Heart left ventricle (tissue), 16 donors: ENCODE measurements around the gene NAPB. TPM values are rescaled to one million over a fixed set of nuclear protein-coding genes. Genes with fewer than 3 reads are reported as not detected.
A peak's percentile ranks its signal among the peaks of the same experiment; 100 is the strongest.

Experiments used
- ATAC-seq, 4 donors: fragments of 200-7000 bp; cut with Tn5 transposase; one replicate each; pipeline ENCODE4 v1.9.1; 2020 to 2022; ENCODE audit warnings: moderate library complexity in 4 of 4, mild to moderate bottlenecking in 3 of 4, moderate number of reproducible peaks in 1 of 4
- DNase-seq, 5 donors: peaks; one replicate each; pipeline ENCODE4 v3.0.0-alpha.2; 2020
- H3K27ac ChIP-seq, 12 donors: fragments of 200-600 bp; sonication (generic) in 4 of 12; one replicate each; pipeline versions ENCODE4 v1.5.0 to v1.8.0; 2016 to 2022; ENCODE audit warnings: mild to moderate bottlenecking in 2 of 12
- H3K27me3 ChIP-seq, 9 donors: fragments of 200-600 bp; sonication (generic) in 2 of 9; one replicate each; pipeline versions ENCODE4 v1.5.1 to v1.8.0; 2016 to 2022; ENCODE audit warnings: mild to moderate bottlenecking in 3 of 9
- H3K36me3 ChIP-seq, 9 donors: fragments of 200-600 bp; sonication (generic) in 2 of 9; one replicate each; pipeline versions ENCODE4 v1.5.0 to v1.8.0; 2018 to 2022; ENCODE audit warnings: mild to moderate bottlenecking in 2 of 9
- H3K4me1 ChIP-seq, 12 donors: fragments of 200-600 bp; sonication (generic) in 4 of 12; one replicate each; pipeline versions ENCODE4 v1.5.0 to v1.8.0; 2016 to 2022; ENCODE audit warnings: mild to moderate bottlenecking in 3 of 12
- H3K4me3 ChIP-seq, 12 donors: fragments of 200-600 bp; sonication (generic) in 4 of 12; one replicate each; pipeline versions ENCODE4 v1.5.0 to v1.8.0; 2017 to 2022; ENCODE audit warnings: mild to moderate bottlenecking in 9 of 12, moderate library complexity in 4 of 12
- H3K9me3 ChIP-seq, 12 donors: fragments of 200-600 bp; sonication (generic) in 4 of 12; one replicate each; pipeline versions ENCODE4 v1.5.0 to v1.8.0; 2016 to 2022; ENCODE audit warnings: mild to moderate bottlenecking in 1 of 12
- CTCF ChIP-seq, 12 donors: fragments of 200-600 bp; sonication (generic) in 4 of 12; IDR thresholded peaks; one replicate each; pipeline versions ENCODE4 v1.5.0 to v1.8.0; 2018 to 2022; ENCODE audit warnings: antibody characterized with exemption in 12 of 12, mild to moderate bottlenecking in 5 of 12
- POLR2A ChIP-seq, 2 donors: fragments of 450-650 bp; IDR thresholded peaks; one replicate each; pipeline ENCODE4 v1.6.1; 2017; ENCODE audit warnings: antibody characterized with exemption in 2 of 2, mild to moderate bottlenecking in 2 of 2, moderate library complexity in 2 of 2
- WGBS, 4 donors: extraction: QIAGEN DNeasy Blood & Tissue Kit in 2 of 4; methylation state at CpG; one replicate each; pipeline versions ENCODE4 v1.1.5 to v1.1.7; 2013 to 2018; 5-methylcytosine and 5-hydroxymethylcytosine counted together
- intact Hi-C, 10 donors: fragments of 100-400 bp; cut with DNase I; formaldehyde crosslinking; loops; one replicate each; pipeline versions ENCODE4 v1.11.1 to v1.14.2; 2022
- polyA plus RNA-seq, 2 donors: library from polyadenylated mRNA; stranded (reverse); fragments of 200-250 nt; gene quantifications; one replicate each; pipeline ENCODE4 v1.2.3, GENCODE V29; 2013
- total RNA-seq, 9 donors: library from RNA; depleted of rRNA in 2 of 9; stranded (reverse); fragments of >200 nt in 2 of 9; fragmentation: NEBNext Ultra II Directional in 3 of 9; extraction: Animal tissue kit (Norgen Biotek cat#: 25700) in 3 of 9; gene quantifications; one replicate each; pipeline versions ENCODE4 v1.1.0 to v1.2.4, GENCODE V29; 2016 to 2023
- donor health status: ischemic (EF 13 %, LVEDD 7.1; RV severe dilation, severe dysfunction).
- donor health status: healthy with polysubstance abuse.
- donor health status: DM: no; HTN: yes; CAD: no.
- donor health status: DM: no; HTN: no; CAD: no.
- donor health status: ischemic (EF 25% LVEDD 6.9; RV normal size, moderate dysfunction).
- donor health status: ischemic (EF 25% LVEDD 5.7; RV mildly dilated, moderate dysfunction).
- donor health status: healthy.
- donor health status: DM: yes; HTN: yes; CAD: no.
- donor health status: ischemic (EF 35%, LVEDD 5.7; RV mildly dilated, moderate dysfunction).
- donor health status: nonischemic (EF 11% LVEDD 7.7; RV severe dilation, severe dysfunction).
- donor health status: DM: yes; HTN: yes; CAD: no.
- donor health status: PGD.
- donor health status: ischemic (EF 29% LVEDD 5.4; RV normal size, mild dysfunction).
- donor health status: nonischemic (EF 23%, LVEDD 6.1; RV moderate dilation, normal function).

Gene NAPB
- total and polyA plus RNA-seq, 11 donors: 2.8 to 8.4 (median 4.7) TPM

DNA sequence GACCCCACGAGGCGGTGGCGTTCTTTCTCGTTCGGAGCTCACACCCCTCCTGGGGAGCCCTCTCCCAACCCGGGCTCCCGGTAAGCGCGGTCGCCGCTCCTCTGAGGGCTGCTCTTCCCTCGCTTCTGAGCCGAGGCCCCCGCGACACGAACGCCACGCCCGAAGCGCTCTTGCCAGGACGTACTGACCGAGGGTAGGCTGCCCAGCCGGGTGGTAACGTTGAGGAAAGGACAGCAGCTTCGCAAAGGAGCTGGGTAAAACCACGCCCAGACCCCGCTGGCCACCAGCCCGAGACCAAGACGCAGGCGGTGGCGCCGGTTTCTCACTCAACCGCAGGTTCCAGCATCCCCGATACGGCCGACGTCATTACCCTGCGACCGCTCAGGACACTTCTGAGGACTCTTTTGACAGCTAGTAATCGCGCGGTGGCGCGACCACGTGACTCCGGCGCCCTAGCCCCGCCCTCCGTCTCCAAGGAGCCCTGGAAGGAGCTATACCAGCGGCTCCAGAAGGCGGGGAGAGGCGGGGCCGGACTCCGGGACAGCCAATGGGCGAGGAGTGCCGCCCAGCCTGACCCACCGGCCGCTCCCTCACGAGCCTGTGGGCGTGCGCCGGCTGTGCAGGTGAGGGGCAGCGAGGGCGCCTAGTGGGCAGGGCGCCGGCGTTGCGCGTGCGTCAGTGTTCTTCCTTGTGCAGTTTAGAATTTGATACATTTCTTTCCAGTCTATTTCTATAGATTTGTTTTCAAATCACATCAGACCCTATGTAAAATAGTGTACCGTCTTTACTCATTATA lies 63.3 kb downstream of the NAPB start:
- DNase-seq (peak; percentile 100), ATAC-seq (peak; percentile 82 to 90 (median 89))
- H3K4me3 ChIP-seq: peak overlapping the region; percentile 46 to 84 (median 67)
- 0% methylated on average over 31 to 71 of the region's 71 CpGs for WGBS, 4 donors
- no peaks in the 10 kb centered on the region for H3K9me3 ChIP-seq
- peaks cover 0 to 51% (median 28%) of the 10 kb centered on the region in 12 donors for H3K4me1 ChIP-seq
- H3K36me3 ChIP-seq: peaks cover 0 to 23% (median 17%) of the 10 kb centered on the region in 9 donors
- H3K27ac ChIP-seq: peak overlapping the region; percentile 85 to 100 (median 97)
- no peaks in the 10 kb centered on the region for H3K27me3 ChIP-seq
- TF ChIP-seq CTCF (IDR thresholded peaks at IDR 0.05): peak in 2 of 12 donors; percentile 21 to 29
- TF ChIP-seq POLR2A (IDR thresholded peaks at IDR 0.05): peak in 1 of 2 donors; percentile 80
- intact Hi-C loops: loop anchor here in 3 of 10 donors (1.0 to 10.0 kb wide), 4 partner anchors 8 to 247 kb away; partner anchors contain the start of genes CST9 (in 1 of the 3), NAPB (in 1 of the 3) and NXT1 (in 1 of the 3)

DNA sequence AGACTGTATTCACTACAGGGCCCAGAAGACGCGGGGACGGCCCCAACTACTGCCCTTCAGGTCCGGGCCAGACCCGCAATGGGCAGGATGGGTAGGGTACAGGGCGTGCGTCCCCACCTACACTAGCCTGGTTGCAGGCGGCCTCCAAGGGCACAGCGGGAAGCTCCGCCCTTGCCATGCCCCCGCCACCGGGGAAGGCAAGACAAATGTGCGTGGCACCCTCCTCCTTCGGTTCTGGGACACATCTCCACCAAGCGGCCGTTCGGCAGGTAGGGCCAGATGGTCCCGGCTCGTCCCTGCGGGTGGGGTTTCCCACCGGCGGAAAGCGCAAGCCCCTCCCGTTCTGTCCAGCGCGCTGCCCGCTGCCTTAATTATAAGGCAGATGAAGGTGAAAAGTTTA lies 65.1 kb downstream of the NAPB start:
- peak in 1 of 5 donors; percentile 43 for DNase-seq
- intact Hi-C loops: loop anchor here in 3 of 10 donors (5.0 to 10.0 kb wide), 3 partner anchors 66 to 249 kb away; partner anchors contain the start of genes CST9 (in 1 of the 3) and NAPB (in 1 of the 3)
- peak overlapping the region in 1 of 12 donors; percentile 10 for H3K4me3 ChIP-seq
- TF ChIP-seq CTCF (IDR thresholded peaks at IDR 0.05) (no peak), POLR2A (IDR thresholded peaks at IDR 0.05) (no peak)
- no peaks in the 10 kb centered on the region for H3K27me3 ChIP-seq
- H3K4me1 ChIP-seq: peaks cover 7 to 54% (median 35%) of the 10 kb centered on the region in 12 donors
- WGBS, 4 donors: 63 to 73% (median 68%) methylated on average over 26 to 27 of the region's 27 CpGs
- H3K36me3 ChIP-seq: peaks cover 0 to 23% (median 17%) of the 10 kb centered on the region in 9 donors
- H3K9me3 ChIP-seq: no peaks in the 10 kb centered on the region
- ATAC-seq: no peak
- peak overlapping the region in 6 of 12 donors; percentile 97 to 100 (median 98) for H3K27ac ChIP-seq

DNA sequence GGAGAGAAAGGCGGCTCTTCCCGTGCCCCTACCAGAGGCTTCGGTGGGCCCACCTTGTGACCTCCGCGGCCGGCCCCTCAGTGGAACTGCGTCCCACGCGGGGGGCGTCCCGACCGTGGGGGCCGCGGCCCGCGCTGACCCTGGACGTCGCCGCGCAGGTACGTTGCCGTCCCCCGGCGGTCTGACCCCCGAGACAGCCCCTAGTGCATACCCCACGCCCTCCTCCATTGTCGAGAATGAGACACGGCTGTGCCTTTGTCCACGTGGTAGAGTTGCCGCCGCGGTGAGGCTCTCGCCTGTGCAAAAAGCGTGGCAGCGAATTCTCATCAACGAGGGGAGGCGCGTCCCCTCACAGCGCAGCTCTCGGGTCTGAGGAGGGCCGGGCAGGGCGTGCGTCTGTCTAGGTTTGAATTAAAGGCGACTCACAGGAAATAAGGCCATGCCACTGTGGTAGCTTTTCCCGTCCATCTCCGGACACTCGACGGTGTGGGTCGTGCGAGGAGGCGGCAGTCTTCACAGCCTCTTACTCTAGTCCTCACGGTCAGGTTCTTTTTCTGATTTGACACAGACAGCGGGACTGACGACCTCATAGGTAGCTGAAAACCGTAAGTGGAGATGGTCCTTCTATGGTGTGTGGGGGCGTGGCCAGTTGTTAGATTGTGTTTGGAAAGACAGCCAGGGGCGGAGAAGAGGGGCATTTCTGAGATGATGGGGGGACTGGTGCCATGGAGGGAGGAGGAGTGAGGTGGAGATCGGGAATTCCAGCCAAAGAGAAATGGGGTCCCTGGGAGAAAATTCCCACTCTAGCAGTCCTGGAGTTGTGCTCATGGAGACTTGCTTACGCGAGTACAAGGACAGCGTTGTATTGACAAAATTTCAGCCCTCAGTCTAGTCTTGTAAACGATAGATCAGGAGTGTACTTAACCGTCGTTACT lies 70.1 kb downstream of the NAPB start:
- Histone ChIP-seq H3K4me3 (peak overlapping the region; percentile 63 to 98 (median 90)), H3K4me1 (peaks cover 4 to 27% (median 18%) of the 10 kb centered on the region in 12 donors), H3K27me3 (no peaks in the 10 kb centered on the region), H3K9me3 (no peaks in the 10 kb centered on the region), H3K27ac (peak overlapping the region; percentile 93 to 100 (median 98)), H3K36me3 (peaks cover 0 to 23% (median 17%) of the 10 kb centered on the region in 9 donors)
- intact Hi-C loops: loop anchor here in 3 of 10 donors (1.0 to 10.0 kb wide), 4 partner anchors 7 to 256 kb away; partner anchors contain the start of gene CST9 (in 2 of the 3)
- DNase-seq: peak in 4 of 5 donors; percentile 41 to 59 (median 52)
- 2 to 10% (median 3%) methylated on average over 23 to 64 of the region's 64 CpGs for WGBS, 4 donors
- ATAC-seq: peak; percentile 1 to 46 (median 20)
- TF ChIP-seq CTCF (IDR thresholded peaks at IDR 0.05) (no peak), POLR2A (IDR thresholded peaks at IDR 0.05) (no peak)
